Hematopoietic multipotent progenitor cell treated with erythropoietin and hydrocortisone succinate and interleukin-3 and kit ligand, for 8 days (in vitro differentiated cells): ENCODE measurements around the gene EIF3D.
A peak's percentile ranks its signal among the peaks of the same experiment; 100 is the strongest.

Experiments
- DNase-seq: peaks from one replicate; pipeline ENCODE4 v3.0.0-alpha.2; 2015

EIF3D gene

GRCh38 chr22:36528795-36529751 is at the start of gene EIF3D:
Gene EIF3D, minus strand, starts transcription at chr22:36529166. Its CDS starts 3,045 bp downstream, at chr22:36526121.
- peak; percentile 100 for DNase-seq

- no peak for DNase-seq
These were observed 49.7 kb upstream of the EIF3D start for GRCh38 chr22:36578619-36579018.

GRCh38 chr22:36577019-36577418 is 48.1 kb upstream of the EIF3D start:
- no peak for DNase-seq

GRCh38 chr22:36574728-36575127 is 45.8 kb upstream of the EIF3D start:
- no peak for DNase-seq

GRCh38 chr22:36573815-36574363 is 44.9 kb upstream of the EIF3D start:
- DNase-seq = no peak

- DNase-seq = no peak
These were observed 43.0 kb upstream of the EIF3D start for GRCh38 chr22:36571991-36572390.

GRCh38 chr22:36569999-36570398 is 41.0 kb upstream of the EIF3D start:
- DNase-seq = peak; percentile 8

GRCh38 chr22:36568846-36569245 is 39.9 kb upstream of the EIF3D start:
- DNase-seq = no peak

- DNase-seq = no peak
These were observed 37.8 kb upstream of the EIF3D start for GRCh38 chr22:36566720-36567119.

- no peak for DNase-seq
These were observed 36.7 kb upstream of the EIF3D start for GRCh38 chr22:36565686-36566085.

GRCh38 chr22:36565159-36565507 is 36.2 kb upstream of the EIF3D start:
- no peak for DNase-seq

- DNase-seq = no peak
These were observed 35.6 kb upstream of the EIF3D start for GRCh38 chr22:36564422-36565158.

GRCh38 chr22:36563898-36564297 is 34.9 kb upstream of the EIF3D start:
- DNase-seq = no peak

- DNase-seq = no peak
These were observed 34.5 kb upstream of the EIF3D start for GRCh38 chr22:36563444-36563843.

GRCh38 chr22:36563001-36563400 is 34.0 kb upstream of the EIF3D start:
- no peak for DNase-seq

GRCh38 chr22:36562261-36562835 is 33.4 kb upstream of the EIF3D start:
- DNase-seq = no peak

- DNase-seq = no peak
These were observed 32.4 kb upstream of the EIF3D start for GRCh38 chr22:36561291-36561811.

- no peak for DNase-seq
These were observed 31.0 kb upstream of the EIF3D start for GRCh38 chr22:36560001-36560400.

GRCh38 chr22:36554098-36554497 is 25.1 kb upstream of the EIF3D start:
- DNase-seq = no peak

GRCh38 chr22:36552289-36552688 is 23.3 kb upstream of the EIF3D start:
- no peak for DNase-seq

GRCh38 chr22:36550701-36551495 is 21.9 kb upstream of the EIF3D start:
- DNase-seq = no peak

GRCh38 chr22:36549033-36549432 is 20.1 kb upstream of the EIF3D start:
- no peak for DNase-seq
